CD4-positive, alpha-beta T cell treated with Interferon gamma for 1 hour (primary cell): ENCODE data around the gene DCPS.
"Not testable (repeated sequence)": the region's sequence is repeated elsewhere in the genome, so short reads cannot be mapped to it uniquely, and the experiment has no call there.

Experiments used
- DNase-seq: peaks from one replicate; pipeline ENCODE4 v3.0.0-alpha.2; 2020

The DCPS gene

DNA sequence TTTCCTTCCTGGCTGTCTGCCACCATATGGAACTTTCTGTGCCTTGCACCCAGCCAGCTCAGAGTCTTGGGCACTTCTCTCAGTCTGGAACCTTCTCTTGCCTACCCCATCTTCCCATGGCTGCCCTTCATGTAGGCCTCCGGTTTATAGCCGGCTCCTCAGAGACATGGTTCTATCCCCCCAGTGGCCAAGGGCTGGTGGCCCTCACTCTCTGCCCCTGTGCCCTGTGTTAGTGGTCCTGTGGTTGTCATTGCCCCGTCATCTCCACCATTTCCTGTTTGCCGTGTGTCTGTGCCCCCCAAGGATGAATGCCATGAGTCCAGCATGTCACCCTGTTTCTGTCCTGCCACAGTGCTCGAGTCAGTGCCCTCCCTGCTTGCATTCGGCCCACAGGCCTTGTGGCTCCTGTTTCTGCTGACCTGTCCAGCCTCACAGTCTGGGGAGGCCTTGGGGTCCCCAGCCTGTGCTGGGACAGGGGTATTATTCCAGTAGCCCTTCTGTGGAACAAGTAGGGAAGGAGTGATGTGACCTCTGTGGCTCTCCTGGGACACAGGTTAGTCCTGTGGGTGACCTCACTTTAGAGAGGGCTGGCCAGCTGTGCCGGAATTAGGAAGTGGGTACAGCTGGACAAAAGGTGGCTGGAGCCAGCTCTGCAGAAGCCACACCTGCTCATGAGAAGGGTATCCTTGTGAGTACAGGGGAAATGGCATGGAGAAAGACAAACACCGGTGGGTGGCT lies 82.3 kb downstream of the DCPS start:
- DNase-seq, result no peak

DNA sequence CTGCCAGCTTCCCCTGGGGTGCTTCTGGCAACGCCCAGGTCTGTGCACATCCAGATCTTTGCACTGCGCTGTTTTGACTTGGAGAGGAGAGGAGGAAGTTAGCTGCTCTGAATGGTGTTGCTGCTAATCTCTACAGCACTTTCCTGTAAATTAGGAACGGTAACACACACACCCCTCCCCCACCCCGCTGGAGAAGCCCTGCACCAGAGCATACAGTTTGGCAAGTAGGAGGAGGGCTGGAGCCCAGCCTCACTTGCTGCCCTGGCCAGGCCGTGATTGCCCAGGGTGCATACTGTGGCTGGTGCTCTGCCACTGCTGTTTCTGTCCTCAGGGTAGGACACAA lies 82.8 kb downstream of the DCPS start:
- peak; percentile 50 for DNase-seq

DNA sequence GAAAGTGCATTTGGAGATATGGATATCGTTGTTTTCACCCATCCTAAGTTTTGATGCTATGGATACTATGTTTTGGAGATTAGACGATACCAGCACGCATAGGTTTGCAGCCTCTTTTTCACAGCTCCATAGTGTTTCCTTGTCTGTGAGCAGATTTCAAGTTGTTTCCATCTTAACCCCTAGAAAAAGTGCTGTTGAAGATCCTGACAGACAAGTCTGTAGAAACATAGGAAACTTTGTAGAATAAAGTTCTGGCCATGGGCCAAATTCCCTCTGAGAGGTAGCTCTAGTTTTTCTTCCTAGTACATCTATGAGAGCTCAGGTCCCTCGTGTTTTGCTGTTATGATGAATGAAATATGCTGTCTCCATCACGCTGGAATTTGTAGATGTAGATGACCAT lies 84.0 kb downstream of the DCPS start:
- no peak for DNase-seq

DNA sequence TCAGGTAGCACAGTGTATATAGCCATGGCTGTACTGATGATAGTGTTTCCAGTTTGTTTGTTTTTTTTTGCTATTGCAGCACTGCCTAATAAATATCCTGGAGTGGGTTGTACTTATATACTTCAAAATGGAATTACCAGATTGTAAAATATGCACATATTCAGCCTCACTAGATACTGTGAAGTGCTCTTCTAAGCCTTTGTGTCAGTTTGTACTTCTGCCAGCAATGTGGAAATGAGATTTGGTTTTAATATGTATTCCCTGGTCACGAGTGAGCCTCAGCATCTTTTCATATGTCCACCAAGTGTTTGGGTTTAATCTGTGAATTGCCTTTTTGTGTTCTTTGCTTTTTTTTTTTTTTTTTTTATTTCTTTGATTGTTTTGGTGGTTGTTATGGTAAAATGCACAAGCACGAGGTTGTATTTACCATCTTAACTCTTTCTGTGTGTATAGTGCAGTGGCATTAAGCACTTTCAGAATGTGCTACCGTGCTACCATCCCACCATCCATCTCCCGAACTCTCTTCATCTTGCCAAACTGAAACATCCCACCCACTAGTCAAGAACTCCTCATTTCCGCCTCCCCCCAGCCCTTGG lies 86.5 kb downstream of the DCPS start:
- no peak for DNase-seq

DNA sequence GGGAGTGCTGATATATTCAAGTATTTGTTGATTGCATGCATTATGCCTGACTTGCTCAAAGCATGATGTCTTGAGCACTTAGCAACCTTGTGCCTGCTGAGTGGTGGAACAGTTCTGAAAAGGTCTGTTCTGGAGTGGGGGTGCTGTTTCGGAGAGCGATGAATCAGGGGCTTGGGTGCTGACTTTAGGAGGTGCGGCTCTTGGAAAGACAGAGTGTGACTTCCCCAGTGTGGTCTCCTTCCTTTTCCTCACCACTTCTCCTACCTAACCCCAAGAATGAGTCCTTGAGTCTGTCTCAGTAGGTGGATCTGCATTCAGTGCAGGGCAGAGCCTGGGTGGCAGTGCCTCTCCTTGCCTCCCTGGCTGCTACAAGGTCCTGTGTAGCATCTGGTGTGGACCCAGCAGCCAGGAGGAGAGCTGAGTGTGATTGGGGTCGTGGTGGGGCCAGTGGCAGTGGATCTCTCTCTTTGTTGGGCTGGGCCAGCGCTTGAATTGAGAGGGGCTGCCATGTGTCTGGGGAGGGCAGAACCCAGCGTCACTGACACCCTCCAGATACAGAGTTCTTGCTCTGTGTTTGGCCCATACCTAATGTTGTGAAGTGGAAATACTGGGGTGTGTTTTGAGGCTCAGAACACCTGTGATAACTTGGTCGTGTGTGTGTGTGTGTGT lies 87.6 kb downstream of the DCPS start:
- no peak for DNase-seq

DNA sequence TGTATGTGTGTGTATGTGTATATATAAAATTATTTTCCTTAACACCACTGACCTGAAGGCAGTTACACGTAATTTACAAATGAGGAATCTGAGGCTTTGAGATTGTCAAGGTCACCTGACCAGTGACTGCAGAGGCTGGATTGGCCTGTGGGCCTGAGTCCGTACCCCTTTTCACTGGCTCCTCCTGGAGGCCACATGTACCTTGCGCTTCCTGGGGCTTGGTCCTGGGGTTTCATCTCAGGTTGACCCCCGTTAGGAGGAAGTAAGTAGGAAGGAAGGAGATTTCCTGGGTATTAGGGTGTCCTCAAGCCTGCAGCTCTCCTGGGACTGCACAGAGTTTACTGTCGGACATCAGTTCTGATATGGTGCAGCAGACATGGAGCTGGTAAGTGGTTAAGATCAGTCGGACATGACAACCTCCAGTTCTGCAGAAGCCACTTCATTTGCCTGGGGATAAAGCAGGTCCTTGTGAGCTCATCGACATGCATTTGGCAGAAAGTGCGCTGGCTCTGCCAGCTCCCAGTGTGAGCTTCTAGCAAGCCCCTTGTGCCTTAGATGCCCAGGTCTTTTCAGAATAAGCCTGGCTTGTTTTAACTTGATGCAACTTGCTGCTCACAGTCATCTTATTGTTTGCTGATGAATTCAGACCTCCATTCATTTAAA lies 88.2 kb downstream of the DCPS start:
- DNase-seq, result peak; percentile 39

DNA sequence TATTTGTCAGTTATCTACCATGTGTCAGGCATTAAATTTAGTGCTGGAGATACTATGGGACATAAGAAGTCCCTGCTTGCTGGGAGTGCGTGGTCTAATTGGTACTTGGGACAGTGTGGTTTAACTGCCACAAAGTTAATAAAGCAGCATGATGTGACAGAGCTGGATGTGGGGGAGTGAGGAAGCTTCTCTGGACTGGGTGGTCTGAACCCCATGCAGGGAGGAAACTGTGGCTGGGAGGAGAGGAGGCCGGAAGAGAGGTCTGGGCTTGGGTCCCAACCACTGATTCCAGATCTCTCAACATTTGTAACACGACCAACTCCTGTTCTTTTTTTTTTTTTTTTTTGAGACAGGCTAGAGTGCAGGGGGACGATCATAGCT lies 88.8 kb downstream of the DCPS start:
- no peak for DNase-seq

DNA sequence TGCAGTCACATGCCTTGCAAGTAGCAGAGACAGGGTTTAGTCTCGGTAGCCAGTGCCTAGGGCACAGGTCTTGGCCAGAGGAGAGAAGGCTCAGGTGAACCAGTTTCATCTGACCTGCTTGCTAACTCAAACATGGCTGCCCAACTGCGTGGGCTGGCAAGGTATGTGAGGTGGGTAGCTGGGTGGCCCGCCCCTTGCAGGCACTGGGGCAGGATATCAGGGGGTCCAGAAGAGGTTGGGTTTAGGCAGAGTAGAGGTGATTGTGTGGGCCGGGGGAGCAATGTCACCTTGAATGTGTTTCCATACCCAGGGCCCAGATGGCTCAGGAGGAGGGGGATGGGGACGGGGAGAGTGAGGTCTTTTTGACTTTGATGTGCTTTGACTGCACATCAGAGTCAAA lies 89.3 kb downstream of the DCPS start:
- no peak for DNase-seq

DNA sequence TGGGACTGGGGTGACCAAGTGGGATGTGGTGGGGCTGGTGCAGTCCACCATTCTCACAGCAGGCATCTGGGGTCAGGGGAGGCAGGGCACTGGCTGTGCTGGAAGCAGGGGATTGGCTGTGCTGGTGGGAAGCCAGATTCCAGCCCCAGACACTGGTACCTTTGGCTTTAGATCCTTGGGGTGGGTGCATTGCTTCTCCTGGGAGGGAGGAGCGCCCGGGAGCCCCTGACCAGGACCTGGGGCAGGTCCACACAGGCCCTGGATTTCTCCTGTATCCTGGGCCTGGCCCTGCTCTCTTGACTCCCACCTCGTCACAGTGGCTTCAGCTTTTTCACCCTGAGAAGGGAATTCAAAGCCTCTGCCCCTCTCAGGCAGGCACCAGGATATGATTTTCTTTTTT lies 90.2 kb downstream of the DCPS start:
- DNase-seq, result no peak

DNA sequence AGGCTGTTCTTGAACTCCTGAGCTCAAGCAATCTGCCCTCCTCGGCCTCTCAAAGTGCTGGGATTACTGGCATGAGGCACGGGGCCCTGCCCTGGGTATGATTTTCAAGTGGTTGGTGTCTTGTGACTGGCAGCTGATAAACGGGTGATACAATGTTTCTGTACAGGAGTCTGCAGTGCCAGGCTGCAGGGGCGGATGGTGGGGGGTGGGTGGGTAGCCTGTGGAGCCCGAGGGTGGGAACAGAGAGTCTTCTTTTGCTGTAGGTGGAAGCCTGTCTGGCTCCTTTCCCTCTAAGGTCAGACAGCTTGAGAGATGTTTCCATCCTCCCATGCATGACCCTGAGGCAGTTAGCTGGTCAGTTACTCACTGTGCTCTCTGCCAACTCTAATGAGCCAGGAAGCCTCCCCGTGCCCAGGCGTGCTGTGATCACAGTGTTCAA lies 90.8 kb downstream of the DCPS start:
- DNase-seq, result not testable (repeated sequence)
